T follicular helper cell (primary cell): ENCODE measurements around the gene SYNE2.
"Not testable (repeated sequence)": the region's sequence is repeated elsewhere in the genome, so short reads cannot be mapped to it uniquely, and the experiment has no call there.

Source experiments
- DNase-seq: peaks from one replicate; pipeline ENCODE4 v3.0.0-alpha.2; 2020; ENCODE audit warnings: low read depth
- total RNA-seq, 2 experiments: gene quantifications; one replicate each; lab custom pipeline; 2026; lab: John Stamatoyannopoulos, UW

SYNE2 gene
- total RNA-seq = 386 to 2,398 reads per million in 2 experiments

- peak; percentile 74 for DNase-seq
These were observed at the start of gene SYNE2 for GRCh38 chr14:63852817-63853731. SYNE2 (plus strand) TSS chr14:63853004; CDS start chr14:63909149, 56,145 bp downstream.

GRCh38 chr14:63803221-63803791 lies 49.5 kb upstream of the SYNE2 start:
- DNase-seq = not testable (repeated sequence)

GRCh38 chr14:63806064-63806463 lies 46.7 kb upstream of the SYNE2 start:
- not testable (repeated sequence) for DNase-seq

- DNase-seq = not testable (repeated sequence)
These were observed 41.1 kb upstream of the SYNE2 start for GRCh38 chr14:63811692-63812091.

- DNase-seq = no peak
These were observed 19.1 kb upstream of the SYNE2 start for GRCh38 chr14:63833728-63834127.

- DNase-seq = peak; percentile 47
These were observed 11.8 kb upstream of the SYNE2 start for GRCh38 chr14:63840981-63841380.

GRCh38 chr14:63843796-63844195 lies 9.0 kb upstream of the SYNE2 start:
- no peak for DNase-seq

- DNase-seq = no peak
These were observed 3.9 kb upstream of the SYNE2 start for GRCh38 chr14:63848890-63849289.

GRCh38 chr14:63852271-63852816 lies 460 bp upstream of the SYNE2 start:
- no peak for DNase-seq

GRCh38 chr14:63853831-63854293 lies 1.1 kb downstream of the SYNE2 start:
- peak; percentile 46 for DNase-seq

- DNase-seq = no peak
These were observed 1.5 kb downstream of the SYNE2 start for GRCh38 chr14:63854330-63854729.

- DNase-seq = no peak
These were observed 2.5 kb downstream of the SYNE2 start for GRCh38 chr14:63855281-63855680.

- DNase-seq = peak; percentile 23
These were observed 4.7 kb downstream of the SYNE2 start for GRCh38 chr14:63857466-63858030.

GRCh38 chr14:63860146-63860545 lies 7.3 kb downstream of the SYNE2 start:
- no peak for DNase-seq

- no peak for DNase-seq
These were observed 9.4 kb downstream of the SYNE2 start for GRCh38 chr14:63862163-63862562.

GRCh38 chr14:63863004-63863403 lies 10.2 kb downstream of the SYNE2 start:
- DNase-seq = no peak

GRCh38 chr14:63864775-63865174 lies 12.0 kb downstream of the SYNE2 start:
- DNase-seq = not testable (repeated sequence)

- no peak for DNase-seq
These were observed 15.4 kb downstream of the SYNE2 start for GRCh38 chr14:63867933-63868921.

GRCh38 chr14:63869940-63870752 lies 17.3 kb downstream of the SYNE2 start:
- DNase-seq = not testable (repeated sequence)

GRCh38 chr14:63870753-63871037 lies 17.9 kb downstream of the SYNE2 start:
- not testable (repeated sequence) for DNase-seq
